HG02970 (cell line): ENCODE results near the gene SAP130.

Experiments
- ATAC-seq: cut with Tn5 transposase; IDR thresholded peaks from one replicate; pipeline ENCODE4 v1.9.1; 2021; ENCODE audit warnings: mild to moderate bottlenecking, moderate library complexity, moderate number of reproducible peaks; ENCODE audit not compliant: unreplicated experiment, low FRiP score

SAP130 gene

DNA sequence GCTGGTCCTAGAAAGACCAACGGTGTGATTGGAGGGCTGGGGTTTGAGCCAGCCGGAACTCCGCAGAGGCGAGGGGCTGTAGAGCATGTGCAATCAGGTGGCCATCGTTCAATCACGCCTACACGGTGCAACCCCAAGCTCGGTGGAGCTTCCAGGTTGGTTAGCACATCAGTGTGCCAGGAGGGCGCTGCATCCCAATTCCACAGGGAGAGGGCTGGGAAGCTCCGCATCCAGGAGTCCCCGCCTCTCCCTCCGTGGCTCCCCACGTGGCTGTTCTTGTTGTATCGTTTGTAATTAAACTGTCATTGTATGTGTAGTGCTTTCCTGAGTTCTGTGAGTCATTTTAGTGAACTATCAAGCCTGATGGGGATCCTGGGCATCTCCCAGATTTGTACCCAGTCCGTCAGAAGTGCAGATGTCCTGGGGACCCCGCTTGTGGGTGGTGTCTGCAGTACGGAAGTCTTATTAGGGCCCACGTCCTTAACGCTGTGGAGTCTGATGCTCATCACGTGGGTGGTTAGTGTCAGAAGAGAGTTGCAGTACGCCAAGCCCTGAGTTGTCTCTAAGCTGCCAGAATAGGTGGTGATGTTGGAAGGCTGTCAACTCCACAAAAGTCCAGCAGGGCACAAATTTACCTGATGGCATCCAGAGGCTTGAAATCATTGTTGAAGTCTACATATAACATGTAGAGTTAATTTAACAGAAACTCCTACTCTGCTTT is 121.5 kb downstream of the SAP130 start:
- ATAC-seq = no peak

DNA sequence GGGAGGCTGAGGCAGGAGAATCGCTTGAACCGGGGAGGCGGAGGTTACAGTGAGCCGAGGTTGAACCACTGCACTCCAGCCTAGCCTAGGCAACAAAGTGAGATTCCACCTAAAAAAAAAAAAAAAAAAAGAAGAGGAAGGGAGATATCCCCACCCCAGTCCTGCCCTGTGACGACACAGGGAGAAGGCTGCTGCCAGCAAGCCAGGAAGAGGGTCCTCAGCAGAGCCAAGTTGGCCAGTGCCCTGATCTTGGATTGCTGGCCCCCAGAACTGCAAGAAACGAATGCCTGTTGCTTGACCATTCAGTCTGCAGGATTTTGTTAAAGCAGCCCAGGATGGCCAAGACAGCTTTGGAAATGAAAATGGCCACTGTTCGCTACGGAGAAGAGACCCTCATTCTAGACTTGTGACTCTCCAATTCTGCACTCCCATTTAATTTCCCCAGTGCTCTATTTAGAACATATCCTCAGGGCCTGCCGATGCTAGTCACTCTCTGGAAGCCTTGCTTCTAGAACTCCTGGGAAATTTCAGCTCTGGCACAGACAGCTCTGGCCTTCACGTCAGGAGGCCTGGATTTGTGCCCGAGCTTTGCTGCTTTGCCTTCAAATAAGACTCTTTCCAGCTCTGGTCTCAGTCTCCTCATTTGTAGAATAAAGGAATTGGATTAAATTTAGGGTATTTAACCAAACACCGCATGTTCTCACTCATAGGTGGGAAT is 126.4 kb downstream of the SAP130 start:
- ATAC-seq = no peak

GRCh38 chr2:127897531-127898211 is 130.2 kb downstream of the SAP130 start:
- ATAC-seq = no peak

- ATAC-seq = no peak
Observed at GRCh38 chr2:127893494-127893893, 134.4 kb downstream of the SAP130 start.

- ATAC-seq = no peak
Observed at GRCh38 chr2:127893033-127893432, 134.8 kb downstream of the SAP130 start.

DNA sequence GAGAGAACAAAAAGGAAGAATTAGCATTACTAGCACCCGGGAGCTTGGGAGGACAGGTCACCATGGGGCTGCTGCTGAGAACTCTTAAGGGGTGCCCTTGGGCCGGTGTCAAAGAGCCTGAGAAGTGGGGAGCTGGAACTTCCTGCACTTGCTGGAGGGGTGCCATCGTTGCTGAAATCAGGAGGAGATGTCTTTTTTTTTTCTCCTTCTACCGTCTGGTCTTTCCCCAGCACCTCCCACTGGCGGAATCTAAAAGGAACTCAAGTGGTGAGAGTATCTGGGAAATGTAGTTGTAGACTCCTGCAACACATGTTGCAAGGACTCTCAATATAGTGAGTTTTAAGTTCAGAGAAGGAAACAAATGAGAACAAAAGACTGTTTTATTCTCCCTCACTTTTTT is 136.0 kb downstream of the SAP130 start:
- no peak for ATAC-seq
